Activated naive CD4-positive, alpha-beta T cell treated with Interleukin-2 at 50 U/mL for 16 hours (primary cell): ENCODE measurements around the gene LRRTM4.

Source experiments
- DNase-seq: peaks from one replicate; pipeline ENCODE4 v3.0.0-alpha.2; 2020

LRRTM4 gene

DNA sequence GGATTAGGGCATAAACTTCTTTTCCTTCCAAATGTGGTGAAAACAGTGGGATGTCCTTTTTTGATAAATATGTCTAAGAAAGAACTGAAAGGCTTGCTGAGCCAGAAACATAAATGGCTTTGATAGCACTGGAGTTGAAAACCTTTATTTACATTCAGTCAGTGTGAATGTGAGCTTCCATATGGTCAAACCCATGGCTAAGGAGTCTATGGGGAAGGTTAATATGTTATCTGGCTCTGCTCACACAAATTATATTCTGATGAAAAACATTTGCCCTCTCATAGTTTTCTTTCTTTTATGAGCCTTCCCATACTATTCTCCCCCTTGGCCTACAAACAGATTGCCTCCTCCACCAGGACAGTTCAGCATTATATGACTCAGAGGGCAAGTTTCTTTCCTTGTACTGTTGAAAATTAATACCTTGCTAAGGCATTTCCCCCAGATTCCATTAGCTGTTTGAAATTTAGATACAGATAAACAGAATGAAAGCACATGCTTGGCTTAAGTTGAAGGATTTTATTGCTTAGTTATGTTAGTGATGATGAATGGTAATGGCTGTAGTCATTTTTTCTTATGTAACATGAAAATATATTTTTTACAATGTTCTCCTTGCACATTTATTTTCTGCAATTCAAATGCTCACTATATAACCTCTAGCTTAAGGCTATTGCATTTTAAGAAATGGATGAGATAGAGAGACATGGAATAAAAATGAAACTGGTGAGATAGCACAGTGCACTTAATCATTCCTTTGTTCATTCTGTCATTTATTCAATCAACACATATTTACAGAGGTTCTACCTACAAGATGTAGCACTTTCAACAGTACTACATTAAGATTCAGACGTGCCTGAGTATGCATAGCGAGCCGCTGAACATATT is 544.1 kb downstream of the LRRTM4 start:
- DNase-seq, result no peak

DNA sequence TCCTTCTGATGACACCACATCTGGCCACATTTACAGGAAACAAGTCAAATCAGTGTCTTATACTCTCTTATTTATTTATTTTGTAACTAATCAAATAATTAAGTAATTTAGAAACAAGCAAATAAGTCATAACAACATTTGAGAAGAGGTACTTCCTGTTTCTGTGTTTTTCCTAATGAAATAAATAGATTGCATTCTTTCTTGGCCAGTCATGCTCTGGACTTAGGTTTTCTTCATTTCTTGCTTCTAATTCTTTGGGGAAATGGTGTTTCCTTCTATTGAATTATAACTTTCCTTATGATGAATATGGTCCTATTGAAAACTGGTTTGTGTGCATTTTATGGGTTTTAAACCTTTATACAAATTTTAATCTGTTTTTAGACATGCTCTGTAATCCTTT is 546.4 kb downstream of the LRRTM4 start:
- no peak for DNase-seq

GRCh38 chr2:76973610-76974009 is 548.6 kb downstream of the LRRTM4 start:
- no peak for DNase-seq

- no peak for DNase-seq
Observed at GRCh38 chr2:76965772-76966171, 556.4 kb downstream of the LRRTM4 start.

- DNase-seq, result no peak
Observed at GRCh38 chr2:76958749-76959148, 563.4 kb downstream of the LRRTM4 start.

- DNase-seq, result no peak
Observed at GRCh38 chr2:76953733-76954347, 568.3 kb downstream of the LRRTM4 start.

DNA sequence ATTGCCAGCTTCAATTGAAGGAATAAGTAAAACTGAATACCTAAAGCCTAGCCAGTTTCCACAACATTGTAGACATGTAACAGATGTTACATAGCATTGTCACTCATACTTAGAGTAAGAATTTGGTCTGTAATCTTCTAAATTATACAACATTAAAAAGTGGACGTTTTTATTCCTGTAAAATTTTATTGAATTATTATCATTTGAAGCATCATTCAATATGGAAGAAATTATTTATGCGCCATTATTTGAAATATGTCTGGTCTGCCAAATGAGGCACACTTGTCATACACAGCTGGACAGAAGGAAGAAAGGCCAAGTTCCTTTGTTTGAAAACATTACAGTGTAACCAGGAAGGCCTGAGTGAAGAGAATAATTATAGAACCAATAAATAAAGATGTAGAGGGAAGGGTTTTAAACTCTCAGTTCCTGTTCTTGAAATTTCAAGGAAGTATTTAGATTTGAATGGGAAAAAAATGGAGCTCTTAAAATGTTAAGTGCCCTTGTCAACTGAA is 575.5 kb downstream of the LRRTM4 start:
- no peak for DNase-seq

- DNase-seq, result no peak
Observed at GRCh38 chr2:76940559-76940958, 581.6 kb downstream of the LRRTM4 start.

DNA sequence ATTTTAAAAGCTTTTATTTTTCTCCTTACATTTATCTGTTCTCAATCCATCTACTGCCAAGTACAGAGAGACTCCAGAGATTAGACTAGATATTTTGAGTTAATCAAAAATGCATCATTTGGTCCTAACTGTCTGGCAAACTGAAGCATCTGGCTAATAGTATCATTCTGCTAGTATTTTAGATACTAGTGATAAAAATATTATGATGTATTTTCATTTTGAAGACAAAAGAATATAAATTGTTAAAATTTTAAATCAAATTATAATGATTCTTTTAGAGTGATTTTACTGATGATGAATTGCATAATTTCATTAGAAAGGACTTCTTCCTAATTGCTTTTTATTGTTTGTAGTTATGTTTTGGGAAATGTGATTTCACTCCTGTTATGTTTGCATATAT is 584.0 kb downstream of the LRRTM4 start:
- no peak for DNase-seq

DNA sequence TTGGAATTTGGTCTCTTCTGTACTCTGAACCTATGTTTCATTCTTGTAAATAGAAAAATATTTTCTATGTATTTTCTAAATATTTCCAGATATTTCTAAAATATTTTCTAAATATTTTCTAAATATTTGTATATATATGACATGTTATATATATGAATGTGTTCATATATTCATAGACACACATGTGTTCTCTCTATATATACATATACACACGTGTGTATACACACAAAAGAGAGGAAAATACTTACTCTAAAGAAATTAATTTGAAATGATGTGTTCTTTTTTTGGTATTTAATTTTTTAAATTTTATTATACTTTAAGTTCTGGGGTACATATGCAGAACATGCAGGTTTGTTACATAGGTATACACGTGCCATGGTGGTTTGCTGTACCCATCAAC is 589.6 kb downstream of the LRRTM4 start:
- DNase-seq, result no peak

DNA sequence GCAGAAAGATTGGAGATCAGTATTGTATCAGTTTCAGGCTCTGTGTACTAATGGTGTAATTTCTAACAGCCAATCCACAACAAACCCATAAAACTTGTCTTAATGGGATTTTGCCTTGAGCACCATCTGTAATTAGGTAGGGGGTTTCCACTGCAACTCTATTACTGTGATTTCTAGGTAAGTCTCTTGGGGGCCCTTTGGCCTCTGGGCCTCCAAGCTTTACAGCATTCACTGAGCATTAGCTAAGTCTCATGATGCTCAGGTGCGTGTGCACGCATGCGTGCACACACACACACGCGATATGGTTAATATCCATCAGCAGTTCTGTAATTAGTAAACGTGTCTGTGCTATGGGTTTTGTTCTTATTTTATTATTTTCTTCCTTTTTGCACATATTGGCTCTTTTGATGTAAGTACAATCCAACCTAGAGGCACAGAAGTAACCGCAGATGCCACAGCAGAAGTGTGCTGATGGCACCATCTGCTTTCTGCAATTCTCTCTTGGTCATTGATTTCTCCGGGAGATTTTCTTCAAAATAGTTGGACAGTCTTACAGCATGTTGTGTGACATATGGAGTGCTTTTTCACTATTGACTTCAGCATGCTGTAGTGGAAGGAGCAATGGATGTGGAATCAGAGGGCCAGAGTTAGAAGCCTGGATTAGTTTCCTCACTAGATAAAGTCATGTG is 592.0 kb downstream of the LRRTM4 start:
- no peak for DNase-seq

- no peak for DNase-seq
Observed at GRCh38 chr2:76928026-76928425, 594.1 kb downstream of the LRRTM4 start.

DNA sequence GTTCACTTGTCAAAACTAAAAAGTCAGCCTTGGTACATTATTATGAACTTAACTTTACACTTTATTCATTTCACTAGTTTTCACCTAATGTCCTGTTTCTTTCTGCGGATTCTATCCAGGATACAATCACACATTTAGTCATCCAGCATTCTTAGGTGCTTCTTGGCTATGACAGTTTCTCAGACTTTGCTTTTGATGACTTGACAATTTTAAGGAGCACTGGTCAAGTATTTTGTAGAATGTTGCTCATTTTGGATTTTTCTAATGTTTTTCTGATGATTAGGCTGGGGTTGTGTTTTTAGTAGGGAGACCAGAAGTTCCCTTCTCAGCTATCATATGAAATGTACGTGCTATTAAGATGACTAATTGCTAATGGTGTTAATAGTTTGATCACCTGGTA is 601.2 kb downstream of the LRRTM4 start:
- DNase-seq, result no peak

DNA sequence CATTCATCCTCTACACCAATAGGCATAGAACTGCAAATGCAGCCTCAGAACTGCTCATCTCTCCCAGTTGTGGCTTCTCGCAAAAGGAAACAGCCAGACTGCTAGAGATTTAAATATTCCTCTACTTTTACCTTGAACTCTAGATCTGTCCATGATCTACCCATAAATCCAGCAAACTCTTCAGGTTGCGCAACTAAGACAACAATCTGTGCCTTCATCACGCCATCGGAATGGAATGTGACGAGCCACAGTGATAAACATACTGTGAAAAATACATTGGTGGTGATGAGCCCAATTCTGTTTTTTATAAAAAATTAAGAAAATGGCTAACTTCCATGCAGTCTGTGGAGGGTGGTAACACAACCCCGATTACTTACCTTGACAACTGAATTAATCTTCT is 626.7 kb downstream of the LRRTM4 start:
- no peak for DNase-seq

DNA sequence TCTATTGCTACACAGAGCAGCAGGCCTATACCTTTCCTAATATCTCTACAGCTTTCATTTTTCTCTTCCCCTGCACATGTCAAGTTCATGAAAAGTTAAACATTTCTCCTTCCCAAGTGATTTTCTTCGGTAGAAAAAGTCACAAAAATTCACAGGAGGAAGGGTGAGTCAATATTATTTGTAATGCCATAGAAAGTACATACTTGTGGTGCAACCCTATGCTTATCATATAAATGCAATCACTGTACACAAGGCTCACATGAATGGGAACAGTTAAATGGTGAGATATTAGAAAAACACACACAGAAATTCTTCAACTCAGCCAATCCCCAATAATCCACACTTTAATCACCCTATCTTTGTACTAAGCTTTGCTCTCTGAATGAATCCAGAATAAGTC is 651.6 kb downstream of the LRRTM4 start:
- DNase-seq, result no peak

GRCh38 chr2:76870011-76870410 is 652.2 kb downstream of the LRRTM4 start:
- DNase-seq, result no peak

DNA sequence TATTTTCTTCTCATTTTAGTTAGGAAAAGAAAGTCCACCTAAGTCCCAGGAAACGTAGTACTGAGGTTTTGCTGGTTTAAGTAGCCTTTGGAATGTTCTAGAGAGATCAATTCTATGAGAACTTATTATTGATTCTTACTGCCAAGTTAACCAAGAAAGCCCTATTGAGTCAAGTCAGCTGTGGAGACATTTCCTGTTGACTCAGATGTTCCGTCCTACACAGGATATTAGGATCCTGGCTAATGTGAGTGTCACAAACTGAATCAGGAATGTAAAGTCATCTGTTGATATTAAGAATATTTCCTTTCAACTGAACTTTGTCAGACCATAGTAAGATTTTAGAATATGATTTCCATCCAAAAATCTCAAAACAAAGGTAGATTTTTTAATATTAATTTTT is 654.3 kb downstream of the LRRTM4 start:
- no peak for DNase-seq

GRCh38 chr2:76866464-76866863 is 655.7 kb downstream of the LRRTM4 start:
- DNase-seq, result no peak

GRCh38 chr2:76862901-76863300 is 659.3 kb downstream of the LRRTM4 start:
- DNase-seq, result no peak

DNA sequence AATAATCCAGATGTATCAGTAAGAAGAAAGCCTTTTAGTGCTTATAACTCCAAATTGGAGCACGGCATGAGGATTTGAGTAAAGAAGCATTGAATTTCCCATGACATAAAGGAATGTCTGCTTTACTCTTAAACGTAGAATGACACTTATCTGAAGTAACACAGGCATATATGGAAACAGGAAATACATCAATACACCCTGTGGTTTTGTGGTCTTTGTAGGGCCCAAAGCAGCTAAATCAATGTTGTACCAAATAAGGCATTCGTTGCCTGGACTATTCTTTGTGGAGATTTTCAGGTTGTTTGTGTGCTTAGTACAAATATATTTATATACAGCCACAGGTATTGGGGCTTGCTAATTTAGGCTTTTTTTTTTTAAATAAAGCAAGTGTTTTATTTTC is 660.5 kb downstream of the LRRTM4 start:
- no peak for DNase-seq

- DNase-seq, result no peak
Observed at GRCh38 chr2:76851000-76851399, 671.2 kb downstream of the LRRTM4 start.

GRCh38 chr2:76849086-76849485 is 673.1 kb downstream of the LRRTM4 start:
- DNase-seq, result no peak

DNA sequence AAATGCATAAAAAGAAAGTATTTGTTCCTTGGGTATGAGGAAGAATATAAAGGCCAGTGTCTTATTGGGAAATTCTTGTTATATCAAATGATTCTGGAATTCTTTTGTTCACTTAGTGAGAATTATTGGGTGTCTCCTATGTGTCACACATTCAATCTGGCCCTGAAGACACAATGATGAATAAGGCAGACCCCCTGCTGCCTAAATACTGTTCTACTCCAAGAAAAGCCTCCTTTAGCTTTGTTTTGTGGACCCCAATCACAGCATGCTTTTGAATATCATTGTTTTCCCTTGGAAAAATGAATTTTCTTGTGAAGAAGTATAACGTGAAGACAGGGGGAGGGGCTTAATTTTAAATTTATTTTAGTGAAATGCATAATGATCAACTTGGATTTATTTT is 682.4 kb downstream of the LRRTM4 start:
- no peak for DNase-seq
